K562 (cell line): ENCODE measurements around the gene LIAS. TPM values are rescaled to one million over a fixed set of nuclear protein-coding genes. Genes with fewer than 3 reads are reported as not detected.

ENCODE experiments used
- ATAC-seq: fragments of 200-7000 bp; cut with Tn5 transposase; 3 replicates; pipeline ENCODE4 v1.9.1; 2020; ENCODE audit warnings: moderate library complexity
- BruUV-seq: library from RNA; stranded (reverse); fragments of 400-500 nt; replicated peaks from 2 replicates; lab custom pipeline; 2021; lab: Mats Ljungman, UMichigan
- CTCF ChIA-PET: fragments of 300-600 bp; formaldehyde crosslinking; extraction: SDS; loops from one replicate; lab custom pipeline; 2021; ENCODE audit warnings: low intra/inter-chr PET ratio; lab: Yijun Ruan, JAX
- POLR2A ChIA-PET: fragments of 300-600, 350-650 bp; sonication (Branson Sonifier 250); formaldehyde crosslinking; extraction: SDS; loops from one replicate; lab custom pipeline; 2021; ENCODE audit warnings: antibody characterized with exemption, inconsistent platforms; lab: Yijun Ruan, JAX
- DNase-seq, 4 experiments: peaks; one replicate each; pipeline versions ENCODE4 v3.0.0 to v3.0.0-alpha.2; 2011 to 2018; ENCODE audit warnings: low spot score in 3 of 4, mixed read lengths in 3 of 4; ENCODE audit errors: extremely low read depth in 1 of 4
- FAIRE-seq: peaks from 2 replicates; lab custom pipeline; 2011; peaks lifted over from hg19 to GRCh38; lab: Jason Lieb, UNC
- H2AFZ ChIP-seq: 2 replicates; pipeline ENCODE4 v1.6.0; 2011; ENCODE audit warnings: low read depth, low read length, control low read depth, inconsistent platforms
- H3K27ac ChIP-seq: fragments of 200-600 bp; 3 replicates; pipeline ENCODE4 v1.8.0; 2011; ENCODE audit warnings: low read depth, mild to moderate bottlenecking, control low read depth, inconsistent platforms, low read length, moderate library complexity, mixed read lengths; ENCODE audit errors: extremely low read depth
- H3K27me3 ChIP-seq, 2 experiments: fragments of 300-600 bp in 1 of 2; 2 replicates in 1 of 2; 3 replicates in 1 of 2; pipeline versions ENCODE4 v1.6.0 to v1.8.0; 2011; ENCODE audit warnings: inconsistent platforms in 2 of 2, low read length in 2 of 2, mild to moderate bottlenecking in 1 of 2, mixed read lengths in 1 of 2, moderate library complexity in 1 of 2; ENCODE audit not compliant: control insufficient read depth in 2 of 2, insufficient read depth in 2 of 2
- H3K36me3 ChIP-seq: fragments of 300-600 bp; 3 replicates; pipeline ENCODE4 v1.8.0; 2011; ENCODE audit warnings: mild to moderate bottlenecking, low read length, inconsistent platforms; ENCODE audit not compliant: control insufficient read depth, insufficient read depth
- H3K4me1 ChIP-seq, 2 experiments: fragments of 200-600 bp in 1 of 2; replicated peaks in 1 of 2; 2 replicates in 1 of 2; 3 replicates in 1 of 2; pipeline versions ENCODE4 v1.5.1 to v1.8.0; 2011; ENCODE audit warnings: inconsistent platforms in 2 of 2, low read length in 2 of 2, mild to moderate bottlenecking in 1 of 2, mixed read lengths in 1 of 2, moderate library complexity in 1 of 2; ENCODE audit not compliant: control insufficient read depth in 2 of 2, insufficient read depth in 2 of 2
- H3K4me2 ChIP-seq: 2 replicates; pipeline ENCODE4 v1.6.1; 2011; ENCODE audit warnings: low read length, control low read depth, inconsistent platforms, mixed read lengths; ENCODE audit not compliant: insufficient read depth
- H3K4me3 ChIP-seq: fragments of 200-600 bp; sonication (generic), shearing (Covaris generic); 2 replicates; pipeline ENCODE4 v1.5.1; 2016; ENCODE audit warnings: control low read depth, inconsistent platforms
- H3K79me2 ChIP-seq: fragments of 200-600 bp; 3 replicates; pipeline ENCODE4 v1.8.0; 2011; ENCODE audit warnings: low read length, inconsistent platforms; ENCODE audit not compliant: control insufficient read depth, insufficient read depth
- H3K9ac ChIP-seq, 2 experiments: 2 replicates each; pipeline versions ENCODE4 v1.6.0 to v1.6.1; 2011; ENCODE audit warnings: low read depth in 2 of 2, low read length in 2 of 2, control low read depth in 1 of 2, inconsistent platforms in 1 of 2, mild to moderate bottlenecking in 1 of 2, mixed read lengths in 1 of 2; ENCODE audit not compliant: insufficient read depth in 1 of 2
- H3K9me1 ChIP-seq: one replicate; pipeline ENCODE4 v1.6.0; 2011; ENCODE audit warnings: inconsistent platforms, mild to moderate bottlenecking, low read length, moderate library complexity; ENCODE audit not compliant: control insufficient read depth, insufficient read depth
- H3K9me3 ChIP-seq: replicated peaks from 2 replicates; pipeline ENCODE4 v1.5.1; 2011; ENCODE audit warnings: low read depth, low read length, inconsistent platforms; ENCODE audit not compliant: control insufficient read depth, insufficient read depth
- H4K20me1 ChIP-seq: replicated peaks from 2 replicates; pipeline ENCODE4 v1.6.1; 2011; ENCODE audit warnings: low read length, inconsistent platforms, mixed read lengths; ENCODE audit not compliant: control insufficient read depth, insufficient read depth
- FOXA1 ChIP-seq: fragments of 450-650 bp; IDR thresholded peaks from 2 replicates; pipeline ENCODE4 v1.6.1; 2016; ENCODE audit warnings: mild to moderate bottlenecking, borderline replicate concordance
- KAT2B ChIP-seq: IDR thresholded peaks from one replicate; pipeline ENCODE4 v1.6.1; 2012; ENCODE audit warnings: low read depth, mild to moderate bottlenecking, control low read depth, inconsistent platforms, low read length, moderate library complexity
- POLR2AphosphoS2 ChIP-seq: IDR thresholded peaks from 2 replicates; pipeline ENCODE4 v1.6.1; 2012; ENCODE audit warnings: low read length, improper control_type of control experiment
- SMC3 ChIP-seq: conservative IDR thresholded peaks from 2 replicates; pipeline ENCODE4 v1.6.1; 2011; ENCODE audit warnings: low read depth, low read length, improper control_type of control experiment; ENCODE audit not compliant: insufficient read depth
- TRIM24 ChIP-seq, 2 experiments: fragments of 450-650 bp; IDR thresholded peaks; 2 replicates each; pipeline ENCODE4 v1.6.1; 2016
- XRCC3 ChIP-seq: fragments of 450-650 bp; IDR thresholded peaks from 2 replicates; pipeline ENCODE4 v1.6.1; 2017; ENCODE audit warnings: mild to moderate bottlenecking, moderate library complexity
- ZFP36 ChIP-seq: fragments of 150-350 bp; IDR thresholded peaks from 2 replicates; pipeline ENCODE4 v1.6.1; 2018; ENCODE audit warnings: low read length, low read depth; ENCODE audit not compliant: partially characterized antibody
- ZNF23 ChIP-seq: fragments of 250-450 bp; sonication (Bioruptor Pico); IDR thresholded peaks from 2 replicates; pipeline ENCODE4 v1.4.0; 2020; ENCODE audit warnings: mild to moderate bottlenecking
- ZNF583 ChIP-seq: fragments of 250-450 bp; sonication (Bioruptor Pico); IDR thresholded peaks from 2 replicates; pipeline ENCODE4 v1.4.0; 2020
- WGBS: fragments of 100-300 bp; shearing (Covaris generic); methylation state at CpG from one replicate; pipeline ENCODE4 v1.1.6; 2016; ENCODE audit warnings: low coverage, mixed read lengths; ENCODE audit not compliant: insufficient coverage; ENCODE audit errors: missing lambda C conversion rate; 5-methylcytosine and 5-hydroxymethylcytosine counted together
- in situ Hi-C: fragments of 300-500 bp; cut with MboI; formaldehyde crosslinking; loops from 4 replicates; pipeline ENCODE4 v1.15.0; 2018; ENCODE audit warnings: inconsistent platforms, mixed read lengths
- intact Hi-C: fragments of 100-400 bp; cut with micrococcal nuclease; formaldehyde crosslinking; loops from 2 replicates; pipeline ENCODE4 v1.14.2; 2022
- polyA plus RNA-seq, 8 experiments: library from polyadenylated mRNA; depleted of rRNA in 4 of 8; stranded (reverse) in 5 of 8; unstranded in 3 of 8; fragments of >200 nt; fragmentation: Nextera tagmentation in 2 of 8; fragmentation: Illumina TruSeq in 1 of 8; extraction: Ambion mirVana in 2 of 8; extraction: Trizol in 1 of 8; gene quantifications; 2 replicates each; pipeline versions ENCODE4 v1.2.1 to v1.2.3, GENCODE V29; 2011 to 2014; ENCODE audit warnings: inconsistent platforms in 1 of 8, missing spikeins in 1 of 8
- total RNA-seq, 7 experiments: library from RNA; depleted of rRNA in 6 of 7; stranded (reverse); fragments of >200 nt in 6 of 7; fragmentation: Illumina TruSeq in 2 of 7; extraction: Trizol in 2 of 7; gene quantifications; 2 replicates each; pipeline versions ENCODE4 v1.2.1 to v1.2.3, GENCODE V29; 2011 to 2021; ENCODE audit warnings: low replicate concordance in 1 of 7

LIAS gene
- total and polyA plus RNA-seq, 9 of the 15 experiments (the other 6 are each of a cell fraction or from before 2014, with no cell fraction given) = 21.9 to 57.1 (median 42.1) TPM

- FAIRE-seq (no peak), DNase-seq (no peak), ATAC-seq (no peak)
- peaks cover 76% of the 10 kb centered on the region for H3K36me3 ChIP-seq
- H3K9me1 ChIP-seq = no peaks in the 10 kb centered on the region
- BruUV-seq = no TSS peak
- H3K4me3 ChIP-seq = no peak overlapping the region
- H3K9ac ChIP-seq = no peak overlapping the region
- in situ Hi-C loops (no loop called here), intact Hi-C loops (no loop called here)
- WGBS = 59% methylated on average over 1 of the region's 1 CpG
- ChIA-PET CTCF (no interaction called here), POLR2A (interaction anchor here (0.5 to 1.3 kb wide), 3 partner anchors 15 to 466 kb away, joined by 3 to 4 read pairs (median 3); no protein-coding TSS in a partner anchor)
- no peak overlapping the region for H2AFZ ChIP-seq
- H3K4me2 ChIP-seq = no peak overlapping the region
- no peaks in the 10 kb centered on the region for H4K20me1 ChIP-seq
- no peaks in the 10 kb centered on the region for H3K9me3 ChIP-seq
- H3K27me3 ChIP-seq = no peaks in the 10 kb centered on the region
- H3K4me1 ChIP-seq = no peaks in the 10 kb centered on the region
- no peaks in the 10 kb centered on the region for H3K79me2 ChIP-seq
- H3K27ac ChIP-seq = no peak overlapping the region
- TF ChIP-seq POLR2AphosphoS2 (no peak), XRCC3 (no peak), KAT2B (no peak), FOXA1 (no peak), ZFP36 (no peak), SMC3 (no peak), TRIM24 (IDR thresholded peaks at IDR 0.05) (no peak), ZNF23 (CRISPR knock-in tag) (no peak), ZNF583 (CRISPR knock-in tag) (no peak)
Observed at GRCh38 chr4:39505581-39505980, 46.7 kb downstream of the LIAS start.
